Glutamatergic neuron (in vitro differentiated cells): ENCODE results near the gene NCAPD2. TPM values are rescaled to one million over a fixed set of nuclear protein-coding genes. Genes with fewer than 3 reads are reported as not detected.
A peak's percentile ranks its signal among the peaks of the same experiment; 100 is the strongest.
"Not testable (repeated sequence)": the region's sequence is repeated elsewhere in the genome, so short reads cannot be mapped to it uniquely, and the experiment has no call there.

Experiments
- DNase-seq: peaks from one replicate; pipeline ENCODE4 v3.0.0; 2022
- H3K27ac Mint-ChIP-seq: one replicate; pipeline ENCODE4 v1.8.0; 2020; ENCODE audit warnings: mild to moderate bottlenecking, mixed read lengths, inconsistent platforms; ENCODE audit not compliant: unreplicated experiment
- H3K27me3 Mint-ChIP-seq: one replicate; pipeline ENCODE4 v1.8.0; 2020; ENCODE audit warnings: mild to moderate bottlenecking, moderate library complexity, mixed read lengths, inconsistent platforms; ENCODE audit not compliant: unreplicated experiment
- H3K36me3 Mint-ChIP-seq: one replicate; pipeline ENCODE4 v1.8.0; 2020; ENCODE audit warnings: mild to moderate bottlenecking, mixed read lengths, inconsistent platforms; ENCODE audit not compliant: unreplicated experiment
- H3K4me1 Mint-ChIP-seq: one replicate; pipeline ENCODE4 v1.8.0; 2020; ENCODE audit warnings: mild to moderate bottlenecking, low read depth, mixed read lengths, inconsistent platforms; ENCODE audit not compliant: unreplicated experiment
- H3K4me3 Mint-ChIP-seq: one replicate; pipeline ENCODE4 v1.8.0; 2020; ENCODE audit warnings: mild to moderate bottlenecking, mixed read lengths, inconsistent platforms; ENCODE audit not compliant: unreplicated experiment
- H3K9me3 Mint-ChIP-seq: one replicate; pipeline ENCODE4 v1.8.0; 2020; ENCODE audit warnings: mild to moderate bottlenecking, moderate library complexity, mixed read lengths, inconsistent platforms; ENCODE audit not compliant: unreplicated experiment
- CTCF ChIP-seq: fragments of 200-600 bp; sonication (generic); IDR thresholded peaks from one replicate; pipeline ENCODE4 v1.5.0; 2021; ENCODE audit not compliant: partially characterized antibody, unreplicated experiment
- total RNA-seq: library from RNA; stranded (reverse); fragmentation: NEBNext Ultra II Directional; extraction: Animal tissue kit (Norgen Biotek cat#: 25700); gene quantifications from one replicate; pipeline ENCODE4 v1.2.1, GENCODE V29; 2021; ENCODE audit not compliant: unreplicated experiment

NCAPD2 gene
- total RNA-seq, 1 donor from 2014 or later: 29.3 TPM

DNA sequence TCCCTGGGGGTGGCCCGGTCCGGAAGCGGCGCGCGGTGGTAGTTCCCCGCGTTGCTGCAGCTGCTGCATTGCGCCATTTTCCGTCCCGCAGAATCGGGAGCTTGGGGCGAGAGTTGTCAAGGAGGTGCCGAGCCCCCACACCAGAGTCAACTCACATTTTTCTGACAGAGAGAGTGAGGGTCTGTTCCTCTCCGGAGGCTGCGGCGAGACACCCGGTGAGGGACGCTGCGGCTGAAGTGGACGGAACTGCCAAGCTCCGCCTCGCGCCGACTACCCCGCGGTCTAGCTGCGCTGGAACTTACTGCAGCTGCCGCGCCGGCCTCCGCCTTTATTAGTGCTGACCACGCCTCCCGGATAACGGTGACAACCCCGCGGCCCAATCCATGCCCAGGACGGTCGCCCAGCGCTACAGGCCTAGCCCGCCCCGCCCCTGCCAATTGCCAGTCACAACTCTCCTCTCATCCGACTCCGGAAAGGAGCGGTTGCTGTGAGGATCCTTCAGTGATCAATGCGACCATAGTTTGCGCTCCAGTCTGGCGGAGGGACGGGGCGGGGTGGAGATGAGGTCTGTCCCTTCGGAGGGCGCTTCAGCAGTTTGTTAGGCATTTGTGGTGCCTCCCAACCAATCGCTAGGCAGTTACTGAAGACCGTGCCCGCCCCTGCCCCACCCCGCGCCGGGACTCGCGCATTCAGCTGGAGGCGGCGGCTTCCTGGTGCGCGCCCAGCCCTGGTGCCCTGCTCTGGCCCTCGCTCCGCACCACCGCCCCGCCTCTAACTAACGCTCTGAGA, 23.3 kb upstream of the NCAPD2 start, which contains the start of gene VAMP1:
Gene VAMP1, minus strand, starts transcription at position 303 of the 789 bp plus-strand sequence. Its CDS starts 146 bp downstream, at position 157.
- DNase-seq: peak; percentile 99
- H3K9me3 Mint-ChIP-seq: peaks cover 14% of the 10 kb centered on the region
- peak within 1 kb of the TSS; percentile 90 for H3K4me3 Mint-ChIP-seq
- H3K36me3 Mint-ChIP-seq: no peaks in the 10 kb centered on the region
- peaks cover 4% of the 10 kb centered on the region for H3K27me3 Mint-ChIP-seq
- peaks cover 1% of the 10 kb centered on the region for H3K4me1 Mint-ChIP-seq
- H3K27ac Mint-ChIP-seq: peak within 1 kb of the TSS; percentile 89
- TF ChIP-seq CTCF: no peak

GRCh38 chr12:6471989-6472360, 21.9 kb upstream of the NCAPD2 start:
- peaks cover 5% of the 10 kb centered on the region for H3K36me3 Mint-ChIP-seq
- H3K4me1 Mint-ChIP-seq: peaks cover 1% of the 10 kb centered on the region
- no peak overlapping the region for H3K27ac Mint-ChIP-seq
- no peak for TF ChIP-seq CTCF
- peaks cover 4% of the 10 kb centered on the region for H3K27me3 Mint-ChIP-seq
- no peak for DNase-seq
- peaks cover 15% of the 10 kb centered on the region for H3K9me3 Mint-ChIP-seq
- peak overlapping the region; percentile 90 for H3K4me3 Mint-ChIP-seq

GRCh38 chr12:6472491-6472890, 21.4 kb upstream of the NCAPD2 start:
- H3K27me3 Mint-ChIP-seq: peaks cover 4% of the 10 kb centered on the region
- H3K27ac Mint-ChIP-seq: no peak overlapping the region
- no peak for TF ChIP-seq CTCF
- peaks cover 15% of the 10 kb centered on the region for H3K9me3 Mint-ChIP-seq
- DNase-seq: no peak
- H3K4me3 Mint-ChIP-seq: no peak overlapping the region
- H3K36me3 Mint-ChIP-seq: peaks cover 5% of the 10 kb centered on the region
- peaks cover 1% of the 10 kb centered on the region for H3K4me1 Mint-ChIP-seq

- not testable (repeated sequence) for H3K27ac Mint-ChIP-seq, H3K4me1 Mint-ChIP-seq, DNase-seq, H3K36me3 Mint-ChIP-seq, H3K4me3 Mint-ChIP-seq
- Mint-ChIP-seq H3K27me3 (peaks cover 10% of the 10 kb centered on the region), H3K9me3 (peaks cover 12% of the 10 kb centered on the region)
Observed at GRCh38 chr12:6475233-6475975, 18.5 kb upstream of the NCAPD2 start.

GRCh38 chr12:6476489-6476888, 17.4 kb upstream of the NCAPD2 start:
- Mint-ChIP-seq H3K27me3 (peaks cover 8% of the 10 kb centered on the region), H3K9me3 (peaks cover 7% of the 10 kb centered on the region), H3K4me1 (peaks cover 1% of the 10 kb centered on the region), H3K4me3 (no peak overlapping the region), H3K36me3 (peaks cover 5% of the 10 kb centered on the region), H3K27ac (no peak overlapping the region)
- no peak for DNase-seq
- TF ChIP-seq CTCF: no peak

GRCh38 chr12:6477601-6478377, 16.1 kb upstream of the NCAPD2 start:
- not testable (repeated sequence) for H3K27me3 Mint-ChIP-seq, H3K4me1 Mint-ChIP-seq

More at GRCh38 chr12:6477601-6478377, 16.1 kb upstream of the NCAPD2 start:
- H3K4me3 Mint-ChIP-seq, H3K36me3 Mint-ChIP-seq, DNase-seq, H3K27ac Mint-ChIP-seq, H3K9me3 Mint-ChIP-seq: not testable (repeated sequence)
